ENCODE results near the gene RHOU.

Gene RHOU

GRCh38 chr1:228697207-228698016, 37.9 kb upstream of the RHOU start:
- DNase-seq (ENCODE audit: low spot score): no peak
- TF ChIP-seq CTCF (IDR thresholded peaks at IDR 0.05; ENCODE audit: extremely low read depth, missing control alignments): no peak

GRCh38 chr1:228698017-228698329, 37.3 kb upstream of the RHOU start:
- no peak for TF ChIP-seq CTCF (IDR thresholded peaks at IDR 0.05; ENCODE audit: extremely low read depth, missing control alignments)
- no peak for DNase-seq (ENCODE audit: low spot score)

GRCh38 chr1:228702433-228702832, 32.8 kb upstream of the RHOU start:
- TF ChIP-seq CTCF (IDR thresholded peaks at IDR 0.05; ENCODE audit: extremely low read depth, missing control alignments): no peak
- no peak for DNase-seq (ENCODE audit: low spot score)

- no peak for TF ChIP-seq CTCF (IDR thresholded peaks at IDR 0.05; ENCODE audit: extremely low read depth, missing control alignments)
Observed at GRCh38 chr1:228706305-228706704, 29.0 kb upstream of the RHOU start.

GRCh38 chr1:228717081-228717480, 18.2 kb upstream of the RHOU start:
- TF ChIP-seq CTCF (IDR thresholded peaks at IDR 0.05; ENCODE audit: extremely low read depth, missing control alignments): no peak
- no peak for DNase-seq (ENCODE audit: low spot score)

More at GRCh38 chr1:228706305-228706704, 29.0 kb upstream of the RHOU start:
- no peak for DNase-seq (ENCODE audit: low spot score)

- no peak for DNase-seq (ENCODE audit: low spot score)
- TF ChIP-seq CTCF (IDR thresholded peaks at IDR 0.05; ENCODE audit: extremely low read depth, missing control alignments): no peak
Observed at GRCh38 chr1:228721407-228721806, 13.9 kb upstream of the RHOU start.

- DNase-seq (ENCODE audit: low spot score): no peak
- TF ChIP-seq CTCF (IDR thresholded peaks at IDR 0.05; ENCODE audit: extremely low read depth, missing control alignments): no peak
Observed at GRCh38 chr1:228723287-228723686, 12.0 kb upstream of the RHOU start.
